KMS-11 (cell line): ENCODE measurements around the gene TMEM176A.

Experiments
- H2AFZ ChIP-seq: fragments of 200-600 bp; sonication (generic); 2 replicates; pipeline ENCODE4 v1.6.1; 2016; ENCODE audit warnings: antibody characterized with exemption, mixed run types, low read depth
- H3K27ac ChIP-seq: fragments of 200-600 bp; sonication (generic); 2 replicates; pipeline ENCODE4 v1.6.1; 2016; ENCODE audit warnings: mild to moderate bottlenecking, mixed run types
- H3K27me3 ChIP-seq: fragments of 200-600 bp; sonication (generic); 2 replicates; pipeline ENCODE4 v1.6.1; 2017; ENCODE audit warnings: mild to moderate bottlenecking, low read depth, mixed run types, moderate library complexity; ENCODE audit not compliant: insufficient read depth
- H3K36me3 ChIP-seq: fragments of 200-600 bp; sonication (generic); 2 replicates; pipeline ENCODE4 v1.6.1; 2017; ENCODE audit warnings: mild to moderate bottlenecking, mixed run types; ENCODE audit not compliant: insufficient read depth
- H3K4me1 ChIP-seq: fragments of 200-600 bp; sonication (generic); 2 replicates; pipeline ENCODE4 v1.6.1; 2016; ENCODE audit warnings: mild to moderate bottlenecking, low read depth, mixed run types; ENCODE audit not compliant: poor library complexity, severe bottlenecking
- H3K4me2 ChIP-seq: fragments of 200-600 bp; sonication (generic); 2 replicates; pipeline ENCODE4 v1.7.0; 2016; ENCODE audit warnings: mild to moderate bottlenecking, mixed run types
- H3K4me3 ChIP-seq: fragments of 200-600 bp; sonication (generic); IDR thresholded peaks from 2 replicates; pipeline ENCODE4 v1.6.1; 2017; ENCODE audit warnings: low read depth, low read length, mixed read lengths; ENCODE audit not compliant: insufficient read depth
- H3K79me2 ChIP-seq: fragments of 200-600 bp; sonication (generic); 2 replicates; pipeline ENCODE4 v1.6.1; 2016; ENCODE audit warnings: low read depth, mixed run types; ENCODE audit not compliant: insufficient read depth
- H3K9ac ChIP-seq: fragments of 200-600 bp; sonication (generic); 2 replicates; pipeline ENCODE4 v1.6.1; 2016; ENCODE audit warnings: mild to moderate bottlenecking, mixed run types
- H4K20me1 ChIP-seq: fragments of 200-600 bp; sonication (generic); 2 replicates; pipeline ENCODE4 v1.6.1; 2016; ENCODE audit warnings: mild to moderate bottlenecking, mixed run types; ENCODE audit not compliant: insufficient read depth
- TF ChIP-seq, protein P1 (sequence below): fragments of 200-600 bp; sonication (generic); conservative IDR thresholded peaks from 2 replicates; pipeline ENCODE4 v1.6.1; 2017; ENCODE audit warnings: low read depth, mild to moderate bottlenecking, antibody characterized with exemption, low read length, moderate library complexity, mixed read lengths

The TMEM176A gene

DNA sequence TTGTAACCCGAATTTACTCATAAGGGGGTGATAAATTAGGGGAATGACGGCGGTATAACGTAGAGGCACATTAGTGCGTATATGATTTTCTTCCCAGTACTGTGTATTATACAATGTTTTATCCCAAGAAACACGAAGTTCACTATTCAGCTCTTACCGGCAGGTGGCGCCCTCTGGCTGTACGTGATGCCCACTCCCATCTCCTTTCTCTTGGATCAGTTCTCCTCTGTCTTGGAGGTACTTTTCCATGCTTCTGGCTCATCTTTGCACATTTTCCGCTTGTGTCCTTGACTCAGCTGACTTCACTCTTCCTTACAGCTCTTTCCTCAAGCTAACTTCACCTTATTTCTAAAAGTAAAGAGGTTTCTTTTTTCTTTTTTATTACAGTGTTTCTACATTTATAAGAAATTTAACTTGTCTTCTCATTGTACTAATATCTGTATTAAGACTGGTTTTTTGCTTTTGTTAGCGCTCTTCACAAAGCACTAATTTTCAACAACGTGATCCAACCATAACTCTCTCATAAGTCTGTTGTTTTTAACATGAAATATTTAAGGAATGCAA lies 21.7 kb upstream of the TMEM176A start:
- TF ChIP-seq, protein P1, sequence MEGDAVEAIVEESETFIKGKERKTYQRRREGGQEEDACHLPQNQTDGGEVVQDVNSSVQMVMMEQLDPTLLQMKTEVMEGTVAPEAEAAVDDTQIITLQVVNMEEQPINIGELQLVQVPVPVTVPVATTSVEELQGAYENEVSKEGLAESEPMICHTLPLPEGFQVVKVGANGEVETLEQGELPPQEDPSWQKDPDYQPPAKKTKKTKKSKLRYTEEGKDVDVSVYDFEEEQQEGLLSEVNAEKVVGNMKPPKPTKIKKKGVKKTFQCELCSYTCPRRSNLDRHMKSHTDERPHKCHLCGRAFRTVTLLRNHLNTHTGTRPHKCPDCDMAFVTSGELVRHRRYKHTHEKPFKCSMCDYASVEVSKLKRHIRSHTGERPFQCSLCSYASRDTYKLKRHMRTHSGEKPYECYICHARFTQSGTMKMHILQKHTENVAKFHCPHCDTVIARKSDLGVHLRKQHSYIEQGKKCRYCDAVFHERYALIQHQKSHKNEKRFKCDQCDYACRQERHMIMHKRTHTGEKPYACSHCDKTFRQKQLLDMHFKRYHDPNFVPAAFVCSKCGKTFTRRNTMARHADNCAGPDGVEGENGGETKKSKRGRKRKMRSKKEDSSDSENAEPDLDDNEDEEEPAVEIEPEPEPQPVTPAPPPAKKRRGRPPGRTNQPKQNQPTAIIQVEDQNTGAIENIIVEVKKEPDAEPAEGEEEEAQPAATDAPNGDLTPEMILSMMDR: peak; percentile 99
- H3K4me1 ChIP-seq: no peaks in the 10 kb centered on the region
- no peaks in the 10 kb centered on the region for H3K36me3 ChIP-seq
- H3K79me2 ChIP-seq: no peaks in the 10 kb centered on the region
- no peak overlapping the region for H3K9ac ChIP-seq
- no peak overlapping the region for H2AFZ ChIP-seq
- no peak overlapping the region for H3K27ac ChIP-seq
- H3K4me2 ChIP-seq: no peak overlapping the region
- no peak overlapping the region for H3K4me3 ChIP-seq
- no peaks in the 10 kb centered on the region for H4K20me1 ChIP-seq
- no peaks in the 10 kb centered on the region for H3K27me3 ChIP-seq

GRCh38 chr7:150780292-150780691 lies 20.3 kb upstream of the TMEM176A start:
- Histone ChIP-seq H3K4me1 (no peaks in the 10 kb centered on the region), H3K36me3 (no peaks in the 10 kb centered on the region), H3K4me3 (no peak overlapping the region), H3K79me2 (no peaks in the 10 kb centered on the region), H3K4me2 (no peak overlapping the region), H3K27me3 (no peaks in the 10 kb centered on the region), H2AFZ (no peak overlapping the region), H4K20me1 (no peaks in the 10 kb centered on the region), H3K27ac (no peak overlapping the region), H3K9ac (no peak overlapping the region)
- TF ChIP-seq, protein P1: no peak

DNA sequence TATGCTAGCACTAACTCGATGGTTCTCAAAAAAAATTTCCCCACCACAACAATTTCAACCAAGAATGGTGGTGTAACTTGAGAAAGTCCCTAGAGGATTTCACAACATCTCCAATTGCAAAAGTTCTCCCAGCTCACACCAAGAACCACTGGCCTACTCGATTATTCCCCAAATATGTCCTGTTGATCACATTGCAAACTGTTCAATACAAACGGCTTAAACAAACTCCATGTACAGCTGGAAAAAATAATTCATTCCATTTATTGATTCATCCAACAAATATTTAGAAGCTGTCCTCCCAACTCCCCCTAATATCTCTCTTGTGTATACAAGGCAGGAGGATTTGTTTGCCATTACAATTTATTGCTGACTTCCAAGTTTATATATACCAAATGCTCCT lies 19.5 kb upstream of the TMEM176A start:
- no peak overlapping the region for H3K27ac ChIP-seq
- no peaks in the 10 kb centered on the region for H3K4me1 ChIP-seq
- H3K27me3 ChIP-seq: no peaks in the 10 kb centered on the region

DNA sequence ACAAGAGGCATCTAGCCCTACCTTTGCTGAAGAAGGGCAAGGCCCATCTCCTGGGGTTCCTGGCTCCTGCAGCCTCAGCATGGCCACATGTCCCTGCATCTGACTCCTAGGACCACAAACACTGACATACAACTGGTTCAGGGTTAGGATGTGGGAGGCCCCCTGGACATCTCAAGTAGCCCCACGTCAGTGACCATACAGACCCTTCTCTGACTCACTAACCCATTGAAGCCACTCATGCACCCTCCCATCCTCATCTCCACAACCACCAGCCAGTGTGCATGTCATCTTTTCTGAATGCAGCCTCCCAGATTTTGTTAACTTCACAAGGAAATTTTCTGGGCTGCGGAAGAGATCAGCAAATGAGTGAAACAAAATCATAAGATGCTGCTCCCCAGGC lies 18.6 kb upstream of the TMEM176A start:
- Histone ChIP-seq H4K20me1 (no peaks in the 10 kb centered on the region), H3K4me3 (no peak overlapping the region), H3K4me2 (no peak overlapping the region), H3K79me2 (no peaks in the 10 kb centered on the region), H3K9ac (no peak overlapping the region), H3K4me1 (no peaks in the 10 kb centered on the region), H3K27ac (no peak overlapping the region), H2AFZ (no peak overlapping the region), H3K36me3 (no peaks in the 10 kb centered on the region), H3K27me3 (no peaks in the 10 kb centered on the region)
- TF ChIP-seq, protein P1: no peak

More for the DNA sequence above, 19.5 kb upstream of the TMEM176A start:
- no peaks in the 10 kb centered on the region for H4K20me1 ChIP-seq
- TF ChIP-seq, protein P1: no peak
- H3K4me2 ChIP-seq: no peak overlapping the region
- no peak overlapping the region for H3K9ac ChIP-seq
- H3K79me2 ChIP-seq: no peaks in the 10 kb centered on the region
- no peak overlapping the region for H2AFZ ChIP-seq
- no peak overlapping the region for H3K4me3 ChIP-seq
- no peaks in the 10 kb centered on the region for H3K36me3 ChIP-seq
